C4-2B (cell line): ENCODE results near the gene FAXDC2.

Experiments
- ZFX ChIP-seq: fragments of 450-650 bp; IDR thresholded peaks from 2 replicates; pipeline ENCODE4 v1.6.1; 2017
- TF ChIP-seq, protein P1 (sequence below): fragments of 450-650 bp; conservative IDR thresholded peaks from 2 replicates; pipeline ENCODE4 v1.5.1; 2017; ENCODE audit warnings: mild to moderate bottlenecking

DNA sequence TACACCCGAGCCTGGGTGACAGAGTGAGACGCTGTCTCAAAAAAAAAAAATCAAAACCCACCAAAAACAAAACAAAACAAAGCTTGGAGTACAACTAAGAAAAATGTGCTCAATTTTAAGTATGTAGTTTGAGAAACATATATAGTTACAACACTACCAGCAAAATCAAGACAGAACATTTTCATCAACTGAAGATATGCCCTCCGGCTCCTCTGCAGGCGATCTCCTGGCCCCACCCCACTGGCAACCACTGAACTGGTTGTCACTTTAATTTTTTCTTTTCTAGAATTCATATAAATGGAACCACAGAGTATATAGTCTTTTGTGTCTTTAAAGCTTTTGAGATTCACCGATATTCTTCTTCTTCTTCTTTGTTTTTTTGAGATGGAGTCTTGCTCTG lies 43.0 kb upstream of the FAXDC2 start:
- TF ChIP-seq, protein P1, sequence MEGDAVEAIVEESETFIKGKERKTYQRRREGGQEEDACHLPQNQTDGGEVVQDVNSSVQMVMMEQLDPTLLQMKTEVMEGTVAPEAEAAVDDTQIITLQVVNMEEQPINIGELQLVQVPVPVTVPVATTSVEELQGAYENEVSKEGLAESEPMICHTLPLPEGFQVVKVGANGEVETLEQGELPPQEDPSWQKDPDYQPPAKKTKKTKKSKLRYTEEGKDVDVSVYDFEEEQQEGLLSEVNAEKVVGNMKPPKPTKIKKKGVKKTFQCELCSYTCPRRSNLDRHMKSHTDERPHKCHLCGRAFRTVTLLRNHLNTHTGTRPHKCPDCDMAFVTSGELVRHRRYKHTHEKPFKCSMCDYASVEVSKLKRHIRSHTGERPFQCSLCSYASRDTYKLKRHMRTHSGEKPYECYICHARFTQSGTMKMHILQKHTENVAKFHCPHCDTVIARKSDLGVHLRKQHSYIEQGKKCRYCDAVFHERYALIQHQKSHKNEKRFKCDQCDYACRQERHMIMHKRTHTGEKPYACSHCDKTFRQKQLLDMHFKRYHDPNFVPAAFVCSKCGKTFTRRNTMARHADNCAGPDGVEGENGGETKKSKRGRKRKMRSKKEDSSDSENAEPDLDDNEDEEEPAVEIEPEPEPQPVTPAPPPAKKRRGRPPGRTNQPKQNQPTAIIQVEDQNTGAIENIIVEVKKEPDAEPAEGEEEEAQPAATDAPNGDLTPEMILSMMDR, result no peak
- no peak for TF ChIP-seq ZFX
